GM18519 (cell line): Measurements from ENCODE around the gene PLCD1.

Experiments
- ATAC-seq: cut with Tn5 transposase; IDR thresholded peaks from one replicate; pipeline ENCODE4 v1.9.1; 2021; ENCODE audit warnings: mild to moderate bottlenecking, moderate library complexity; ENCODE audit not compliant: unreplicated experiment, low FRiP score

PLCD1 gene

DNA sequence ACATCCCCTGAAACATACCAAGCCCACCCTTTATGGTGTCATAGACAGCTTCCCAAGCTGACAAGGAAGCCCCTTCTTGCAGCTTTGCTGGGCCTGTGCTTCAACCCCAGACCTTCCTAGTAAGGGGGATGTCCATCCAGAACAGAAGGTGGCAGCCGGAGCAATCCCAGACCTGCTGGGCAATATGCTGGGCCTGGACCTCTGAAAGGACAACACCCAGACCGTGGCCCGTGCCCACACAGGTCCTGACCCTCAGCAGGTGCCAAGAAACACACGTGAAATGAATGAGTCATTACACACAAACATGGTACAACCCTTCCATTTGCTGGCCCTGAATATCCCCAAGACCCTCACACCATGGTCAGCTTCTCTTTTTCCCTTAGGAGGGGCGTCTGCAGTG is 58.6 kb downstream of the PLCD1 start:
- no peak for ATAC-seq

- ATAC-seq, result no peak
Measured at GRCh38 chr3:37969596-37970100, 59.8 kb downstream of the PLCD1 start.

GRCh38 chr3:37968813-37969595 is 60.4 kb downstream of the PLCD1 start:
- ATAC-seq, result no peak

DNA sequence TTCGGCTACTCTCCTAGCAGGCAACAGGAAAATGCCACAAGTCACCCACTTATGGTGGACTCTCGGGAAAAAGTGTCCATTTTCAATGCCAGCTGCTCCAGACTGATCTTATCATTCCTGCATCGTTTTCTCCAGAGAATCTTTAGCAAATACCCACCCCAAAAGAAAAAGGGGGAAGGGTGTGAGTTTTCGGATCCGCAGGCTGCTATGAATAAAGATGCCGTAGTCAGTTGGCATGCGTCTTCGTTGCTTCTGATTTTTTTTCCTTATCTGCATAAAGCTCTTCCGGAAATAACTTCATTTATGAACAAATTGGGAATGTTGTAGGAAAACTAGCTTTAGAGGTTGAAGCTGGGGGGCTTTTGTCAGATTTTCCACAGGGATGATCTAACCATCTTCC is 61.2 kb downstream of the PLCD1 start:
- no peak for ATAC-seq

DNA sequence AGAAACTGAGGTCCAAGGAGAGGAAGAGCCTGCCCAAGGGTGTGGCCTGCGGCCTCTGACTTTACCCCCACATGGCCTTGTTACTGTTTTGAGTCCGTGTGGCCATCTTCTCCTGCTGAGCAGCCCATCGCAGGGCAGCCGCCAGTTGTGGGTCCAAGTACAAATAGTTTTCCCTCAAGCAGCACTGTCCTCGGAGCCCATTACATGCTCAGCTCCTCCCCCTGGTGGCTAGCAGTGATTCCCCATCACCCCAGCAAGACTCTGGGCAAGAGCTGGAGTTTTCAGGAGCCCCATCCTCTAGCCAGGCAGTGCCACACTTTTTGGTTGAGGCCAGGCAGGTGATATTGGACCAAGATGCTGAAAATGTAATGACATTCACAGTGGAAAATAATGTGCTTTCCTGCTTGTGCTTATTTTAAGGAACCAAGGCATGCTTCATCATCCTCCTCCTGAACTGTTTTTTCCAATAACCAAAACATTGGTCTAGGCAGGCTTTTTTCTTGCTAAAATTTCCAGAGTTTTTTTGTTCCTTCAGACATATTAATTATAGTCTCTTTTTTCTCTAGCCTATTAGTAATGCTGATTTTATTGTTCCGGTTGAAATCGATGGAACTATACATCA is 62.1 kb downstream of the PLCD1 start:
- no peak for ATAC-seq

DNA sequence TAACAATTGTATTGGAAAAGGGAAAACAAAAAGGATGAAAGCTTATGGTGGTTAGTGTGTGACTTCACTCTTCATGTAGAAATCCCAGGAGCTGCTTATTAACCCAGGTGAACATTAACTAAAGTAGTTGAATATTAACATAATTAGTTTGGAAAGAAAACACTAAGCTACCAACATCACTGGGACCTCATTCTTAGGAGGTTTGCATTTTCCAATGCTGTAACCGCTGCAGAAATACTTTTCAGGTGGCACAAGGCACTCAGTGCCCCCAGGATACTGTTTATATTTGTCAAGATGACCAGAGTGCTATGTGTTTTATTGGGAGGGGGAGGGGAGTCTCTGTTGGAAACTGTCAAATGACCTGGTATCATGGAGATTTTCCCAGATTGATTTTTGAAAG is 64.7 kb downstream of the PLCD1 start:
- ATAC-seq, result no peak

- ATAC-seq, result no peak
Measured at GRCh38 chr3:37964146-37964545, 65.3 kb downstream of the PLCD1 start.

GRCh38 chr3:37963635-37964034 is 65.8 kb downstream of the PLCD1 start:
- no peak for ATAC-seq

GRCh38 chr3:37963016-37963415 is 66.4 kb downstream of the PLCD1 start:
- no peak for ATAC-seq

DNA sequence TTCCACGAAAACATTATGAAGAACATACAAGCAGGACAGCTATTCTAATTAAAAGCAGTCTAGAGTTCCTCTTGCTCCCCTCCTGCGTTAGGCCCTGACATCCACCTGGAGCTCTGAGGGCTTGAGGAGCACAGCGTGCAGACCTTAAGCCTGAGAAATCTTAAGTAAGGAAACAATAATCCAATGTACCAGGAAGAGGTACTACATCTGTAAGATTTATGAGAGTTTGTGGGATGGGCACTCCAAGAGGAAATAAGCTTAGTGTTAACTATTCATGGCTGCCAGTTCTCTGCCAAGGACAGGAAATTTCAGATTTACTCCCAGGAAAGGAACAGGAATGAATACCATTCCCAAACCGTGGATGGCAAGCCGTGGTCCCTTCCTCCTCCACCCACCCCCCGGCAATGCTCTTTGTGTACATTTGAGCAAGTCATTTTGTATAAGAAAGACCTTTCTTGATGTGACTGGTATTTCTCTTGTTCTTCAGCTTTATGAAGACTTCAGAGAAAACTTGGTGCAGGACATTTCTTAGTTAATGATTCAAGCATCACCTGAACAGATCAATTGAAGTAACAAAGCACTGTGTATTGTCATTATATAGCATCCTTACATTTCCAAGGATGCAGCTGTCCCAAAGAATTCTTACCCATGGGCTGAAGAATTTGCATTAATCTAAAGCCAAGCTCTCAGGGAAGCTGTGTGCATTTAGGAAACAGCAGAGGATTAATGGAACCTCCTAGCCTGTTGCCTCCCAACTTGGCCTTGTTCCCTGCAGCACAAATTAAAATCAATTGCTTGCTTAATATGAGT is 67.6 kb downstream of the PLCD1 start:
- ATAC-seq, result no peak

- ATAC-seq, result no peak
Measured at GRCh38 chr3:37957539-37957936, 71.9 kb downstream of the PLCD1 start.
